HepG2 (cell line): ENCODE data around the gene B4GALT2. TPM values are rescaled to one million over a fixed set of nuclear protein-coding genes. Genes with fewer than 3 reads are reported as not detected.

Source experiments
- ATAC-seq: fragments of 200-7000 bp; cut with Tn5 transposase; 3 replicates; pipeline ENCODE4 v1.9.1; 2020; ENCODE audit warnings: mild to moderate bottlenecking, moderate library complexity
- BruUV-seq: library from RNA; stranded (reverse); fragments of 400-500 nt; replicated peaks from 2 replicates; lab custom pipeline; 2021; lab: Mats Ljungman, UMichigan
- CTCF ChIA-PET: fragments of 300-600 bp; formaldehyde crosslinking; extraction: SDS; loops from one replicate; lab custom pipeline; 2021; ENCODE audit warnings: low total read pairs, inconsistent platforms, low intra/inter-chr PET ratio; lab: Yijun Ruan, JAX
- POLR2A ChIA-PET: fragments of 350-600 bp; sonication (Branson Sonifier 250); formaldehyde crosslinking; loops from one replicate; lab custom pipeline; 2020; ENCODE audit warnings: antibody characterized with exemption, inconsistent platforms; lab: Yijun Ruan, JAX
- DNase-seq: peaks from one replicate; pipeline ENCODE4 v3.0.0-alpha.2; 2015; ENCODE audit warnings: low spot score
- FAIRE-seq: peaks from 3 replicates; lab custom pipeline; 2011; peaks lifted over from hg19 to GRCh38; lab: Jason Lieb, UNC
- H2AFZ ChIP-seq: one replicate; pipeline ENCODE4 v1.6.1; 2011; ENCODE audit warnings: low read length, inconsistent platforms
- H3K27ac ChIP-seq: fragments of 300-600 bp; 3 replicates; pipeline ENCODE4 v1.8.0; 2011; ENCODE audit warnings: mixed run types, mild to moderate bottlenecking, mixed read lengths, low read length, inconsistent platforms; ENCODE audit not compliant: insufficient read depth; ENCODE audit errors: extremely low read length
- H3K27me3 ChIP-seq, 2 experiments: fragments of 200-600 bp in 1 of 2; 2 replicates in 1 of 2; 3 replicates in 1 of 2; pipeline versions ENCODE4 v1.6.0 to v1.8.0; 2011; ENCODE audit warnings: low read length in 2 of 2, mild to moderate bottlenecking in 2 of 2, moderate library complexity in 2 of 2, inconsistent platforms in 1 of 2; ENCODE audit not compliant: insufficient read depth in 2 of 2, control insufficient read depth in 1 of 2
- H3K36me3 ChIP-seq, 2 experiments: fragments of 200-600 bp in 1 of 2; replicated peaks in 1 of 2; 2 replicates in 1 of 2; 3 replicates in 1 of 2; pipeline versions ENCODE4 v1.5.1 to v1.8.0; 2011; ENCODE audit warnings: low read length in 2 of 2, inconsistent platforms in 1 of 2; ENCODE audit not compliant: insufficient read depth in 2 of 2, control insufficient read depth in 1 of 2
- H3K4me1 ChIP-seq: 2 replicates; pipeline ENCODE4 v1.5.1; 2012; ENCODE audit warnings: low read length, inconsistent platforms; ENCODE audit not compliant: insufficient read depth
- H3K4me2 ChIP-seq: 2 replicates; pipeline ENCODE4 v1.6.0; 2011; ENCODE audit warnings: low read depth, low read length, inconsistent platforms
- H3K4me3 ChIP-seq, 3 experiments: fragments of 200-600 bp in 1 of 3; sonication (generic), shearing (Covaris generic) in 1 of 3; replicated peaks in 1 of 3; 2 replicates each; pipeline ENCODE4 v1.5.1; 2011 to 2016; ENCODE audit warnings: low read length in 3 of 3, inconsistent platforms in 2 of 3, low read depth in 2 of 3, mild to moderate bottlenecking in 2 of 3, control low read depth in 1 of 3, mixed read lengths in 1 of 3; ENCODE audit not compliant: insufficient read depth in 1 of 3
- H3K79me2 ChIP-seq: one replicate; pipeline ENCODE4 v1.6.1; 2011; ENCODE audit warnings: low read length, inconsistent platforms; ENCODE audit not compliant: insufficient read depth
- H3K9ac ChIP-seq: 2 replicates; pipeline ENCODE4 v1.6.0; 2011; ENCODE audit warnings: mild to moderate bottlenecking, low read depth, low read length, inconsistent platforms; ENCODE audit not compliant: insufficient read depth
- H3K9me3 ChIP-seq: 2 replicates; pipeline ENCODE4 v1.5.1; 2012; ENCODE audit warnings: mild to moderate bottlenecking, low read length
- H4K20me1 ChIP-seq: 2 replicates; pipeline ENCODE4 v1.6.0; 2011; ENCODE audit warnings: inconsistent platforms, mild to moderate bottlenecking, low read length, moderate library complexity; ENCODE audit not compliant: insufficient read depth
- AGO2 ChIP-seq: fragments of 200-400 bp; formaldehyde crosslinking; optimal IDR thresholded peaks from 2 replicates; pipeline ENCODE3; 2017; ENCODE audit warnings: mild to moderate bottlenecking, low read depth, low read length, moderate library complexity
- HNRNPL ChIP-seq: fragments of 200-400 bp; formaldehyde crosslinking; IDR thresholded peaks from 2 replicates; pipeline ENCODE4 v1.6.1; 2017; ENCODE audit warnings: mild to moderate bottlenecking, low read depth, low read length
- HOXA3 ChIP-seq: sonication (generic); formaldehyde crosslinking; IDR thresholded peaks from 2 replicates; pipeline ENCODE4 v1.5.0; 2020; ENCODE audit warnings: missing genetic modification reagents
- PLRG1 ChIP-seq: fragments of 450-650 bp; conservative IDR thresholded peaks from 2 replicates; pipeline ENCODE4 v1.6.1; 2016
- RBM22 ChIP-seq: fragments of 200-400 bp; formaldehyde crosslinking; optimal IDR thresholded peaks from 2 replicates; pipeline ENCODE3; 2017; ENCODE audit warnings: mild to moderate bottlenecking, low read length, moderate library complexity
- TAF1 ChIP-seq: sonication (generic); formaldehyde crosslinking; IDR thresholded peaks from 2 replicates; pipeline ENCODE4 v1.4.0; 2020; ENCODE audit warnings: missing genetic modification reagents
- ZNF660 ChIP-seq: sonication (generic); formaldehyde crosslinking; IDR thresholded peaks from 2 replicates; pipeline ENCODE4 v1.5.1; 2020; ENCODE audit warnings: mild to moderate bottlenecking, low read depth, missing genetic modification reagents, borderline replicate concordance
- WGBS: methylation state at CpG from one replicate; pipeline ENCODE4 v1.1.6; 2017; ENCODE audit warnings: low lambda C conversion rate; 5-methylcytosine and 5-hydroxymethylcytosine counted together
- in situ Hi-C: cut with HindIII; loops from 2 replicates; pipeline ENCODE4 v1.10.0; 2017; ENCODE audit warnings: low pct_unique_long_range_greater_than_20kb; ENCODE audit not compliant: extremely low pct_ligation_motif_present
- intact Hi-C: fragments of 100-400 bp; cut with micrococcal nuclease; formaldehyde crosslinking; loops from one replicate; pipeline ENCODE4 v1.10.0; 2022; ENCODE audit not compliant: unreplicated experiment
- polyA plus RNA-seq, 8 experiments: library from polyadenylated mRNA; depleted of rRNA in 3 of 8; stranded (reverse) in 7 of 8; unstranded in 1 of 8; fragments of >200 nt; fragmentation: Illumina TruSeq in 4 of 8; extraction: Trizol in 4 of 8; gene quantifications; 2 replicates each; pipeline versions ENCODE4 v1.2.1 to v1.2.3, GENCODE V29; 2011 to 2016; ENCODE audit warnings: low read depth in 4 of 8, missing spikeins in 1 of 8, mixed read lengths in 1 of 8; ENCODE audit not compliant: insufficient read depth in 1 of 8
- total RNA-seq, 5 experiments: library from RNA; depleted of rRNA; stranded (reverse); fragments of >200 nt; fragmentation: Illumina TruSeq; extraction: Trizol; gene quantifications; 2 replicates each; pipeline ENCODE4 v1.2.3, GENCODE V29; 2016; ENCODE audit warnings: low read depth in 1 of 5
- TF ChIP-seq, protein P1 (sequence below): sonication (generic); formaldehyde crosslinking; IDR thresholded peaks from 2 replicates; pipeline ENCODE4 v1.5.0; 2020; ENCODE audit warnings: mild to moderate bottlenecking, missing genetic modification reagents, moderate library complexity
- TF ChIP-seq, protein P2 (sequence below): sonication (generic); formaldehyde crosslinking; IDR thresholded peaks from 2 replicates; pipeline ENCODE4 v1.4.0; 2020; ENCODE audit warnings: missing genetic modification reagents
- TF ChIP-seq, protein P3 (sequence below): sonication (generic); formaldehyde crosslinking; conservative IDR thresholded peaks from 2 replicates; pipeline ENCODE4 v1.8.0; 2022; ENCODE audit warnings: missing genetic modification reagents

The B4GALT2 gene
- total and polyA plus RNA-seq, 2 of the 13 experiments (the other 11 are each of a cell fraction or from before 2014, with no cell fraction given) = 41.9 to 78.0 TPM

DNA sequence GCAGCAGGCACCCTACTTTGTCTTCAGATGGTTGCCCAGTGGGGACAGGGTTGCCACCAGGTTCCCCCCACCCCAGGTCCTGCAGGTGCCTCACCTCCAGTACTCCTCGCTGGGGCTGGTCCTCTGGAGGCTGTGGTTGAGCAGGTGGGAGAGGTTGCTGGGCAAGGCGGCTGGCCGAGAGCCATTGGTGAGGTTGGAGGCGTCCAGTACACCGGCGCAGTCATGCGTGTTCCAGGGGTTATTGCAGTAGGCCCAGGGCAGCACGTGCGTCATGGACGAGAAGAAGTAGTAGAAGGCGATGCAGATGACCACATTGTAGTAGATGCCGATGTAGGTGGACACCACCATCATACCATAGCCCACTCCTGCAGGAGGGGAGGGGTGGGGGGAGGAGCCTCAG is 29.2 kb downstream of the B4GALT2 start:
- Histone ChIP-seq H3K27me3 (no peaks in the 10 kb centered on the region), H3K9ac (no peak overlapping the region), H3K79me2 (no peaks in the 10 kb centered on the region), H3K4me3 (no peak overlapping the region), H3K36me3 (peaks cover 0 to 3% of the 10 kb centered on the region in 2 experiments; a peak in 1 of 5 replicates), H4K20me1 (no peaks in the 10 kb centered on the region), H3K4me2 (no peak overlapping the region), H3K4me1 (peaks cover 51% of the 10 kb centered on the region), H2AFZ (no peak overlapping the region), H3K27ac (no peak overlapping the region), H3K9me3 (no peaks in the 10 kb centered on the region)
- in situ Hi-C loops (no loop called here), intact Hi-C loops (no loop called here)
- no peak for FAIRE-seq
- ChIA-PET CTCF (interaction anchor here (3.5 kb wide), 1 partner anchor 28 kb away, joined by 9 read pairs; no protein-coding TSS in a partner anchor), POLR2A (no interaction called here)
- peak; percentile 72 for TF ChIP-seq RBM22
- TF ChIP-seq AGO2 = peak; percentile 30
- no peak for TF ChIP-seq PLRG1
- ATAC-seq = no peak
- 94% methylated on average over 12 of the region's 12 CpGs for WGBS
- DNase-seq = no peak
- no TSS peak for BruUV-seq

DNA sequence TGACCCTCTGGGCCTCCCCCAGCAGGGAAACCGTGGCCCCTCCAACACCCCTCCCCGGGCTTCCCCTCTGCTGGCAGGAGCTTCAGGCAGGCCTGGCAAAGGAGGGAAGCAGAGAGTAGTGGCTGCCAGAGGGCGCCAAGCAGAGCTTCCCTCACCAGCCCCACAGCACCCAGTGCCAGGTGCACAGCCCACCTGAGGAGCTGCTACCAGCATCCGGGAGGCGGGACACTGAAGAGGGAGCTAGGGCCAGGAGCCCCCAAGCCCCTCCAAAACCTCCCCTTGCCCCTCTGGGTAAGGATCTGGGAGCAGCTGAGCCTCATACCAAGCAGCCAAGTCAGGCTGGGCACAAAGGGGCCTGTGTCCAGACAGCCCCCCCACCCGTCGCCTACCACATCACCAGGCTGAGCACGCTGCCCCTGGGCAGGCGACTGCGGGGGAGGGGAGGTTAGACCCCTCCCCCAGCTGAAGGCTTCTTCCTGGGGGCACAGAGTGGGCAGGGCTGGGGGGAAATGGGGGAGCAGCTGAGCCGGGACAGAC is 32.0 kb downstream of the B4GALT2 start:
- H3K9me3 ChIP-seq = no peaks in the 10 kb centered on the region
- ChIA-PET CTCF (interaction anchor here (3.5 kb wide), 1 partner anchor 25 kb away, joined by 9 read pairs; no protein-coding TSS in a partner anchor), POLR2A (interaction anchor here (4.1 kb wide), 1 partner anchor 20 kb away, joined by 32 read pairs; the partner anchor contains the start of gene SLC6A9)
- H3K36me3 ChIP-seq = no peaks in the 10 kb centered on the region; a peak in 1 of 5 replicates
- ATAC-seq (no peak; the same call in 2 of the 3 replicates), DNase-seq (no peak), FAIRE-seq (no peak)
- H3K4me3 ChIP-seq = no peak overlapping the region
- WGBS = 78% methylated on average over 6 of the region's 11 CpGs
- peaks cover 68% of the 10 kb centered on the region for H3K4me1 ChIP-seq
- BruUV-seq = no TSS peak
- no peak overlapping the region for H3K9ac ChIP-seq
- H3K27me3 ChIP-seq = no peaks in the 10 kb centered on the region
- intact Hi-C loops (no loop called here), in situ Hi-C loops (no loop called here)
- no peaks in the 10 kb centered on the region for H4K20me1 ChIP-seq
- no peak overlapping the region for H2AFZ ChIP-seq
- no peak overlapping the region for H3K27ac ChIP-seq
- no peak overlapping the region for H3K4me2 ChIP-seq
- H3K79me2 ChIP-seq = no peaks in the 10 kb centered on the region
- peak; percentile 8 for TF ChIP-seq HNRNPL
- TF ChIP-seq, protein P1, sequence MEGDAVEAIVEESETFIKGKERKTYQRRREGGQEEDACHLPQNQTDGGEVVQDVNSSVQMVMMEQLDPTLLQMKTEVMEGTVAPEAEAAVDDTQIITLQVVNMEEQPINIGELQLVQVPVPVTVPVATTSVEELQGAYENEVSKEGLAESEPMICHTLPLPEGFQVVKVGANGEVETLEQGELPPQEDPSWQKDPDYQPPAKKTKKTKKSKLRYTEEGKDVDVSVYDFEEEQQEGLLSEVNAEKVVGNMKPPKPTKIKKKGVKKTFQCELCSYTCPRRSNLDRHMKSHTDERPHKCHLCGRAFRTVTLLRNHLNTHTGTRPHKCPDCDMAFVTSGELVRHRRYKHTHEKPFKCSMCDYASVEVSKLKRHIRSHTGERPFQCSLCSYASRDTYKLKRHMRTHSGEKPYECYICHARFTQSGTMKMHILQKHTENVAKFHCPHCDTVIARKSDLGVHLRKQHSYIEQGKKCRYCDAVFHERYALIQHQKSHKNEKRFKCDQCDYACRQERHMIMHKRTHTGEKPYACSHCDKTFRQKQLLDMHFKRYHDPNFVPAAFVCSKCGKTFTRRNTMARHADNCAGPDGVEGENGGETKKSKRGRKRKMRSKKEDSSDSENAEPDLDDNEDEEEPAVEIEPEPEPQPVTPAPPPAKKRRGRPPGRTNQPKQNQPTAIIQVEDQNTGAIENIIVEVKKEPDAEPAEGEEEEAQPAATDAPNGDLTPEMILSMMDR (CRISPR knock-in tag) = peak; percentile 23; the same call in 1 of the 2 replicates
- TF ChIP-seq ZNF660 (CRISPR knock-in tag) = no peak
- TF ChIP-seq, protein P2, sequence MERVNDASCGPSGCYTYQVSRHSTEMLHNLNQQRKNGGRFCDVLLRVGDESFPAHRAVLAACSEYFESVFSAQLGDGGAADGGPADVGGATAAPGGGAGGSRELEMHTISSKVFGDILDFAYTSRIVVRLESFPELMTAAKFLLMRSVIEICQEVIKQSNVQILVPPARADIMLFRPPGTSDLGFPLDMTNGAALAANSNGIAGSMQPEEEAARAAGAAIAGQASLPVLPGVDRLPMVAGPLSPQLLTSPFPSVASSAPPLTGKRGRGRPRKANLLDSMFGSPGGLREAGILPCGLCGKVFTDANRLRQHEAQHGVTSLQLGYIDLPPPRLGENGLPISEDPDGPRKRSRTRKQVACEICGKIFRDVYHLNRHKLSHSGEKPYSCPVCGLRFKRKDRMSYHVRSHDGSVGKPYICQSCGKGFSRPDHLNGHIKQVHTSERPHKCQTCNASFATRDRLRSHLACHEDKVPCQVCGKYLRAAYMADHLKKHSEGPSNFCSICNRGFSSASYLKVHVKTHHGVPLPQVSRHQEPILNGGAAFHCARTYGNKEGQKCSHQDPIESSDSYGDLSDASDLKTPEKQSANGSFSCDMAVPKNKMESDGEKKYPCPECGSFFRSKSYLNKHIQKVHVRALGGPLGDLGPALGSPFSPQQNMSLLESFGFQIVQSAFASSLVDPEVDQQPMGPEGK = 0 out of 2 replicates have a peak, but pooled peaks have one; percentile 8
- TF ChIP-seq HOXA3 (CRISPR knock-in tag) = no peak
- TF ChIP-seq, protein P3, sequence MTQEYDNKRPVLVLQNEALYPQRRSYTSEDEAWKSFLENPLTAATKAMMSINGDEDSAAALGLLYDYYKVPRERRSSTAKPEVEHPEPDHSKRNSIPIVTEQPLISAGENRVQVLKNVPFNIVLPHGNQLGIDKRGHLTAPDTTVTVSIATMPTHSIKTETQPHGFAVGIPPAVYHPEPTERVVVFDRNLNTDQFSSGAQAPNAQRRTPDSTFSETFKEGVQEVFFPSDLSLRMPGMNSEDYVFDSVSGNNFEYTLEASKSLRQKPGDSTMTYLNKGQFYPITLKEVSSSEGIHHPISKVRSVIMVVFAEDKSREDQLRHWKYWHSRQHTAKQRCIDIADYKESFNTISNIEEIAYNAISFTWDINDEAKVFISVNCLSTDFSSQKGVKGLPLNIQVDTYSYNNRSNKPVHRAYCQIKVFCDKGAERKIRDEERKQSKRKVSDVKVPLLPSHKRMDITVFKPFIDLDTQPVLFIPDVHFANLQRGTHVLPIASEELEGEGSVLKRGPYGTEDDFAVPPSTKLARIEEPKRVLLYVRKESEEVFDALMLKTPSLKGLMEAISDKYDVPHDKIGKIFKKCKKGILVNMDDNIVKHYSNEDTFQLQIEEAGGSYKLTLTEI (CRISPR knock-in tag) = no peak
- no peak for TF ChIP-seq TAF1 (CRISPR knock-in tag)
